NB4 (cell line): ENCODE results near the gene ICAM2.
"Not testable (repeated sequence)": the region's sequence is repeated elsewhere in the genome, so short reads cannot be mapped to it uniquely, and the experiment has no call there.

Experiments
- DNase-seq: peaks from one replicate; pipeline ENCODE4 v3.0.0; 2010; ENCODE audit warnings: low read depth
- H3K4me3 ChIP-seq: one replicate; pipeline ENCODE4 v1.5.1; 2011; ENCODE audit warnings: mild to moderate bottlenecking, low read depth, low read length, moderate library complexity
- CTCF ChIP-seq: IDR thresholded peaks from one replicate; pipeline ENCODE4 v1.5.1; 2012; ENCODE audit warnings: low read depth, low read length
- MAX ChIP-seq: IDR thresholded peaks from 2 replicates; pipeline ENCODE4 v1.6.1; 2011; ENCODE audit warnings: low read depth, low read length
- MYC ChIP-seq: IDR thresholded peaks from 2 replicates; pipeline ENCODE4 v1.6.1; 2011; ENCODE audit warnings: low read depth, low read length
- POLR2A ChIP-seq: IDR thresholded peaks from 2 replicates; pipeline ENCODE4 v1.6.1; 2011; ENCODE audit warnings: mild to moderate bottlenecking; ENCODE audit not compliant: insufficient read length; ENCODE audit errors: extremely low read depth

Gene ICAM2

GRCh38 chr17:64009571-64010402 is 10.6 kb downstream of the ICAM2 start:
- TF ChIP-seq MAX = no peak
- no peak for TF ChIP-seq CTCF
- TF ChIP-seq MYC = no peak
- TF ChIP-seq POLR2A = no peak
- no peak for DNase-seq
- no peak overlapping the region for H3K4me3 ChIP-seq

GRCh38 chr17:64008830-64009229 is 11.6 kb downstream of the ICAM2 start:
- no peak overlapping the region for H3K4me3 ChIP-seq
- DNase-seq = no peak
- TF ChIP-seq MYC (no peak), CTCF (no peak), POLR2A (no peak), MAX (no peak)

GRCh38 chr17:64008346-64008745 is 12.1 kb downstream of the ICAM2 start:
- DNase-seq = no peak
- no peak overlapping the region for H3K4me3 ChIP-seq
- no peak for TF ChIP-seq MYC
- TF ChIP-seq POLR2A = no peak
- no peak for TF ChIP-seq MAX
- TF ChIP-seq CTCF = no peak

- H3K4me3 ChIP-seq = no peak overlapping the region
- DNase-seq = no peak
- TF ChIP-seq MYC (no peak), POLR2A (no peak), MAX (no peak), CTCF (no peak)
Measured at GRCh38 chr17:64007838-64008282, 12.6 kb downstream of the ICAM2 start.

GRCh38 chr17:64007089-64007837 is 13.2 kb downstream of the ICAM2 start:
- not testable (repeated sequence) for DNase-seq, H3K4me3 ChIP-seq

GRCh38 chr17:64006361-64007088 is 13.9 kb downstream of the ICAM2 start:
- H3K4me3 ChIP-seq = no peak overlapping the region
- DNase-seq = no peak
- no peak for TF ChIP-seq POLR2A
